H1 (cell line): ENCODE data around the gene BARHL1. TPM values are rescaled to one million over a fixed set of nuclear protein-coding genes. Genes with fewer than 3 reads are reported as not detected.

ENCODE experiments used
- CHD1 ChIP-seq: IDR thresholded peaks from 2 replicates; pipeline ENCODE4 v1.6.1; 2012; ENCODE audit warnings: low read depth, low read length, improper control_type of control experiment
- CTBP2 ChIP-seq: IDR thresholded peaks from 2 replicates; pipeline ENCODE4 v1.7.0; 2011; ENCODE audit warnings: borderline replicate concordance, mild to moderate bottlenecking, moderate library complexity, mixed read lengths, low read length; ENCODE audit not compliant: insufficient read depth, insufficient read length
- JUND ChIP-seq: IDR thresholded peaks from 2 replicates; pipeline ENCODE4 v1.6.1; 2011; ENCODE audit warnings: mild to moderate bottlenecking, improper control_type of control experiment, low read length
- NANOG ChIP-seq: IDR thresholded peaks from 2 replicates; pipeline ENCODE4 v1.6.1; 2011; ENCODE audit warnings: low read length, low read depth, mild to moderate bottlenecking, inconsistent platforms; ENCODE audit not compliant: insufficient read depth, poor library complexity, severe bottlenecking
- RFX5 ChIP-seq: IDR thresholded peaks from 2 replicates; pipeline ENCODE4 v1.6.1; 2011; ENCODE audit warnings: low read depth, low read length, improper control_type of control experiment, borderline replicate concordance
- YY1 ChIP-seq: IDR thresholded peaks from 2 replicates; pipeline ENCODE4 v1.6.1; 2011; ENCODE audit warnings: low read depth, mild to moderate bottlenecking, low read length
- polyA plus RNA-seq, 7 experiments: library from polyadenylated mRNA; depleted of rRNA in 3 of 7; stranded (reverse) in 5 of 7; unstranded in 2 of 7; fragments of >200 nt in 5 of 7; fragments of 200-250 nt in 2 of 7; gene quantifications; 1 replicate in 5 of 7; 2 replicates in 1 of 7; 4 replicates in 1 of 7; pipeline versions ENCODE4 v1.2.1 to v1.2.3, GENCODE V29; 2011 to 2013; ENCODE audit warnings: missing spikeins in 2 of 7, mixed read lengths in 2 of 7
- total RNA-seq: library from RNA; stranded (reverse); fragmentation: NEBNext Ultra II Directional; extraction: Animal tissue kit (Norgen Biotek cat#: 25700); gene quantifications from 2 replicates; pipeline ENCODE4 v1.2.1, GENCODE V29; 2021

BARHL1 gene
- total and polyA plus RNA-seq, 2 of the 8 experiments (the other 6 are each of a cell fraction or from before 2014, with no cell fraction given) = not detected

GRCh38 chr9:132632413-132633129 is 50.2 kb downstream of the BARHL1 start (continued):
- TF ChIP-seq NANOG = no peak
- TF ChIP-seq JUND = no peak
- no peak for TF ChIP-seq CTBP2
- TF ChIP-seq RFX5 = no peak
- TF ChIP-seq YY1 = no peak
- no peak for TF ChIP-seq CHD1
- TF ChIP-seq, all 59 proteins: peak for 0
